SU-DHL-6 (cell line): ENCODE results near the gene TMEM203.

Experiments used
- H2AFZ ChIP-seq: fragments of 200-600 bp; sonication (generic); 2 replicates; pipeline ENCODE4 v1.6.1; 2014; ENCODE audit warnings: low read depth, mild to moderate bottlenecking, moderate library complexity, mixed read lengths, antibody characterized with exemption, low read length; ENCODE audit not compliant: severe bottlenecking
- H3F3A ChIP-seq: fragments of 200-600 bp; shearing (Covaris generic); 2 replicates; pipeline ENCODE4 v1.6.0; 2016; ENCODE audit warnings: antibody characterized with exemption, mild to moderate bottlenecking; ENCODE audit not compliant: insufficient read depth
- H3K27ac ChIP-seq: fragments of 200-600 bp; sonication (generic); 2 replicates; pipeline ENCODE4 v1.5.1; 2016; ENCODE audit warnings: low read depth, mild to moderate bottlenecking, low read length, moderate library complexity, mixed read lengths
- H3K27me3 ChIP-seq: fragments of 200-600 bp; sonication (generic), shearing (Covaris generic); 2 replicates; pipeline ENCODE4 v1.6.0; 2014; ENCODE audit warnings: mild to moderate bottlenecking, low read length
- H3K36me3 ChIP-seq: fragments of 200-600 bp; sonication (generic); 2 replicates; pipeline ENCODE4 v1.6.1; 2014; ENCODE audit warnings: mild to moderate bottlenecking, low read length, mixed read lengths
- H3K4me2 ChIP-seq: fragments of 300-600, 200-600 bp; shearing (Covaris generic), sonication (generic); 2 replicates; pipeline ENCODE4 v1.6.0; 2014; ENCODE audit warnings: low read length, low read depth, mild to moderate bottlenecking; ENCODE audit not compliant: poor library complexity, severe bottlenecking
- H3K4me3 ChIP-seq: fragments of 200-600 bp; sonication (generic); 2 replicates; pipeline ENCODE4 v1.5.1; 2014; ENCODE audit warnings: antibody characterized with exemption, low read length, mild to moderate bottlenecking, mixed read lengths; ENCODE audit not compliant: insufficient read depth, poor library complexity, severe bottlenecking
- H3K79me2 ChIP-seq: fragments of 200-600 bp; sonication (generic); 2 replicates; pipeline ENCODE4 v1.6.1; 2014; ENCODE audit warnings: mild to moderate bottlenecking, low read length, moderate library complexity; ENCODE audit not compliant: insufficient read depth
- H3K9ac ChIP-seq: fragments of 200-600 bp; sonication (generic); 2 replicates; pipeline ENCODE4 v1.7.0; 2014; ENCODE audit warnings: mild to moderate bottlenecking, low read length
- H3K9me2 ChIP-seq: fragments of 200-600 bp; sonication (generic); replicated peaks from 2 replicates; pipeline ENCODE4 v1.6.1; 2014; ENCODE audit warnings: low read length; ENCODE audit not compliant: insufficient read depth
- H3K9me3 ChIP-seq: fragments of 200-600 bp; sonication (generic); 2 replicates; pipeline ENCODE4 v1.6.1; 2014; ENCODE audit warnings: low read length, mixed read lengths; ENCODE audit not compliant: insufficient read depth
- H4K20me1 ChIP-seq: fragments of 200-600 bp; sonication (generic); 2 replicates; pipeline ENCODE4 v1.6.1; 2014; ENCODE audit warnings: low read depth, mild to moderate bottlenecking, antibody characterized with exemption, low read length, moderate library complexity, mixed read lengths
- CTCF ChIP-seq: fragments of 200-600 bp; sonication (generic); IDR thresholded peaks from one replicate; pipeline ENCODE4 v1.5.1; 2017; ENCODE audit warnings: antibody characterized with exemption, mild to moderate bottlenecking, low read length, moderate library complexity; ENCODE audit not compliant: insufficient read depth, poor library complexity, severe bottlenecking
- EZH2phosphoT487 ChIP-seq: fragments of 200-600 bp; sonication (generic), shearing (Covaris generic); conservative IDR thresholded peaks from 2 replicates; pipeline ENCODE4 v1.6.1; 2018; ENCODE audit warnings: mild to moderate bottlenecking, antibody characterized with exemption, low read length, moderate library complexity, mixed read lengths

TMEM203 gene

GRCh38 chr9:137220317-137221094, 15.1 kb upstream of the TMEM203 start:
- no peaks in the 10 kb centered on the region for H4K20me1 ChIP-seq
- H3F3A ChIP-seq, result no peaks in the 10 kb centered on the region
- no peak overlapping the region for H3K27ac ChIP-seq
- H3K9me2 ChIP-seq, result no peaks in the 10 kb centered on the region
- no peaks in the 10 kb centered on the region for H3K79me2 ChIP-seq
- H3K9ac ChIP-seq, result no peak overlapping the region
- no peak overlapping the region for H3K4me2 ChIP-seq
- no peak overlapping the region for H3K4me3 ChIP-seq
- TF ChIP-seq EZH2phosphoT487 (no peak), CTCF (no peak)
- no peak overlapping the region for H2AFZ ChIP-seq
- H3K9me3 ChIP-seq, result no peaks in the 10 kb centered on the region
- no peaks in the 10 kb centered on the region for H3K27me3 ChIP-seq
- no peaks in the 10 kb centered on the region for H3K36me3 ChIP-seq

GRCh38 chr9:137219757-137220316, 14.4 kb upstream of the TMEM203 start:
- H3K4me3 ChIP-seq, result no peak overlapping the region
- H3K9me3 ChIP-seq, result no peaks in the 10 kb centered on the region
- no peaks in the 10 kb centered on the region for H4K20me1 ChIP-seq
- no peaks in the 10 kb centered on the region for H3K9me2 ChIP-seq
- TF ChIP-seq EZH2phosphoT487 (no peak), CTCF (no peak)
- no peaks in the 10 kb centered on the region for H3K27me3 ChIP-seq
- no peak overlapping the region for H3K9ac ChIP-seq
- H3K79me2 ChIP-seq, result no peaks in the 10 kb centered on the region
- no peaks in the 10 kb centered on the region for H3F3A ChIP-seq
- H3K27ac ChIP-seq, result no peak overlapping the region
- H3K36me3 ChIP-seq, result no peaks in the 10 kb centered on the region
- H3K4me2 ChIP-seq, result no peak overlapping the region
- H2AFZ ChIP-seq, result no peak overlapping the region

- H3K79me2 ChIP-seq, result no peaks in the 10 kb centered on the region
- TF ChIP-seq CTCF (no peak), EZH2phosphoT487 (no peak)
- H3K27me3 ChIP-seq, result no peaks in the 10 kb centered on the region
- H4K20me1 ChIP-seq, result no peaks in the 10 kb centered on the region
- no peak overlapping the region for H3K4me3 ChIP-seq
- no peak overlapping the region for H2AFZ ChIP-seq
- no peaks in the 10 kb centered on the region for H3K9me3 ChIP-seq
- no peaks in the 10 kb centered on the region for H3F3A ChIP-seq
- H3K9me2 ChIP-seq, result no peaks in the 10 kb centered on the region
- no peak overlapping the region for H3K9ac ChIP-seq
- no peak overlapping the region for H3K4me2 ChIP-seq
- H3K27ac ChIP-seq, result no peak overlapping the region
- H3K36me3 ChIP-seq, result no peaks in the 10 kb centered on the region
These were observed 13.4 kb upstream of the TMEM203 start for GRCh38 chr9:137218754-137219271.
